Frontal cortex (tissue), 4 donors: Measurements from ENCODE around the gene MDFI. TPM values are rescaled to one million over a fixed set of nuclear protein-coding genes. Genes with fewer than 3 reads are reported as not detected.
"Not testable (repeated sequence)": the region's sequence is repeated elsewhere in the genome, so short reads cannot be mapped to it uniquely, and the experiment has no call there.

Experiments
- DNase-seq, 2 donors: peaks; one replicate each; pipeline ENCODE4 v3.0.0; 2012; ENCODE audit warnings: low spot score in 2 of 2
- FAIRE-seq: peaks from 2 replicates; lab custom pipeline; 2012; peaks lifted over from hg19 to GRCh38; lab: Jason Lieb, UNC
- total RNA-seq: library from RNA; depleted of rRNA; stranded (reverse); fragments of >200 nt; gene quantifications from one replicate; pipeline ENCODE4 v1.2.3, GENCODE V29; 2014
- donor health status: control.
- donor health status: control.
- donor health status: control.

MDFI gene
- total RNA-seq, 1 donor from 2014 or later = 11.4 TPM

- DNase-seq (no peak), FAIRE-seq (no peak)
Observed at GRCh38 chr6:41601248-41601549, 37.1 kb upstream of the MDFI start.

- FAIRE-seq (no peak), DNase-seq (no peak)
Observed at GRCh38 chr6:41602422-41602743, 35.9 kb upstream of the MDFI start.

GRCh38 chr6:41602864-41603608, 35.2 kb upstream of the MDFI start:
- DNase-seq = peak; percentile 76 to 81
- FAIRE-seq = no peak

GRCh38 chr6:41604006-41604405, 34.3 kb upstream of the MDFI start:
- FAIRE-seq = no peak
- no peak for DNase-seq

- FAIRE-seq = no peak
- DNase-seq = no peak
Observed at GRCh38 chr6:41605649-41606048, 32.6 kb upstream of the MDFI start.

- DNase-seq (no peak), FAIRE-seq (no peak)
Observed at GRCh38 chr6:41607036-41607435, 31.2 kb upstream of the MDFI start.

GRCh38 chr6:41607736-41608135, 30.5 kb upstream of the MDFI start:
- FAIRE-seq = no peak
- DNase-seq = no peak

- FAIRE-seq (no peak), DNase-seq (no peak)
Observed at GRCh38 chr6:41608443-41609151, 29.7 kb upstream of the MDFI start.

GRCh38 chr6:41614715-41615114, 23.6 kb upstream of the MDFI start:
- no peak for DNase-seq
- no peak for FAIRE-seq

- DNase-seq = no peak
- FAIRE-seq = no peak
Observed at GRCh38 chr6:41615311-41615710, 23.0 kb upstream of the MDFI start.

- DNase-seq (no peak), FAIRE-seq (no peak)
Observed at GRCh38 chr6:41618598-41618997, 19.7 kb upstream of the MDFI start.

GRCh38 chr6:41619193-41619592, 19.1 kb upstream of the MDFI start:
- FAIRE-seq, DNase-seq: not testable (repeated sequence)

GRCh38 chr6:41621367-41621766, 16.9 kb upstream of the MDFI start:
- no peak for DNase-seq
- no peak for FAIRE-seq

- FAIRE-seq = no peak
- no peak for DNase-seq
Observed at GRCh38 chr6:41621802-41622201, 16.5 kb upstream of the MDFI start.

GRCh38 chr6:41622206-41622988, 15.9 kb upstream of the MDFI start:
- DNase-seq = no peak

GRCh38 chr6:41623330-41623729, 14.9 kb upstream of the MDFI start:
- no peak for FAIRE-seq
- no peak for DNase-seq

More at GRCh38 chr6:41622206-41622988, 15.9 kb upstream of the MDFI start:
- FAIRE-seq = no peak

GRCh38 chr6:41624621-41625380, 13.5 kb upstream of the MDFI start:
- no peak for FAIRE-seq
- no peak for DNase-seq

- FAIRE-seq (no peak), DNase-seq (no peak)
Observed at GRCh38 chr6:41625442-41625841, 12.8 kb upstream of the MDFI start.

GRCh38 chr6:41626022-41626421, 12.2 kb upstream of the MDFI start:
- FAIRE-seq (no peak), DNase-seq (no peak)

- DNase-seq (no peak), FAIRE-seq (no peak)
Observed at GRCh38 chr6:41626917-41627316, 11.4 kb upstream of the MDFI start.
